ENCODE measurements around the gene TMEM108.

Gene TMEM108

GRCh38 chr3:133379926-133380325 is 341.7 kb downstream of the TMEM108 start:
- TF ChIP-seq SP1 (IDR thresholded peaks at IDR 0.05) (no peak), FOXK2 (IDR thresholded peaks at IDR 0.05) (no peak), ELF4 (IDR thresholded peaks at IDR 0.05) (no peak), NFRKB (IDR thresholded peaks at IDR 0.05) (no peak), FOXA1 (IDR thresholded peaks at IDR 0.05) (no peak), BHLHE40 (IDR thresholded peaks at IDR 0.05; ENCODE audit: borderline replicate concordance) (no peak), L3MBTL2 (conservative IDR thresholded peaks at IDR 0.05) (no peak), CTBP1 (IDR thresholded peaks at IDR 0.05; ENCODE audit: borderline replicate concordance) (no peak), ARNT (IDR thresholded peaks at IDR 0.05) (no peak), ZNF384 (IDR thresholded peaks at IDR 0.05) (no peak), HDGF (IDR thresholded peaks at IDR 0.05; ENCODE audit: borderline replicate concordance) (no peak), TARDBP (IDR thresholded peaks at IDR 0.05) (no peak), LEF1 (IDR thresholded peaks at IDR 0.05; ENCODE audit: borderline replicate concordance) (no peak), SUZ12 (IDR thresholded peaks at IDR 0.05) (no peak), FOXM1 (IDR thresholded peaks at IDR 0.05; ENCODE audit: borderline replicate concordance) (no peak)
- TF ChIP-seq, protein P1, sequence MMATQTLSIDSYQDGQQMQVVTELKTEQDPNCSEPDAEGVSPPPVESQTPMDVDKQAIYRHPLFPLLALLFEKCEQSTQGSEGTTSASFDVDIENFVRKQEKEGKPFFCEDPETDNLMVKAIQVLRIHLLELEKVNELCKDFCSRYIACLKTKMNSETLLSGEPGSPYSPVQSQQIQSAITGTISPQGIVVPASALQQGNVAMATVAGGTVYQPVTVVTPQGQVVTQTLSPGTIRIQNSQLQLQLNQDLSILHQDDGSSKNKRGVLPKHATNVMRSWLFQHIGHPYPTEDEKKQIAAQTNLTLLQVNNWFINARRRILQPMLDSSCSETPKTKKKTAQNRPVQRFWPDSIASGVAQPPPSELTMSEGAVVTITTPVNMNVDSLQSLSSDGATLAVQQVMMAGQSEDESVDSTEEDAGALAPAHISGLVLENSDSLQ (IDR thresholded peaks at IDR 0.05): no peak
- CTCF ChIA-PET: no interaction called here
- DNase-seq (ENCODE audit: extremely low spot score): no peak
- POLR2A ChIA-PET: no interaction called here

DNA sequence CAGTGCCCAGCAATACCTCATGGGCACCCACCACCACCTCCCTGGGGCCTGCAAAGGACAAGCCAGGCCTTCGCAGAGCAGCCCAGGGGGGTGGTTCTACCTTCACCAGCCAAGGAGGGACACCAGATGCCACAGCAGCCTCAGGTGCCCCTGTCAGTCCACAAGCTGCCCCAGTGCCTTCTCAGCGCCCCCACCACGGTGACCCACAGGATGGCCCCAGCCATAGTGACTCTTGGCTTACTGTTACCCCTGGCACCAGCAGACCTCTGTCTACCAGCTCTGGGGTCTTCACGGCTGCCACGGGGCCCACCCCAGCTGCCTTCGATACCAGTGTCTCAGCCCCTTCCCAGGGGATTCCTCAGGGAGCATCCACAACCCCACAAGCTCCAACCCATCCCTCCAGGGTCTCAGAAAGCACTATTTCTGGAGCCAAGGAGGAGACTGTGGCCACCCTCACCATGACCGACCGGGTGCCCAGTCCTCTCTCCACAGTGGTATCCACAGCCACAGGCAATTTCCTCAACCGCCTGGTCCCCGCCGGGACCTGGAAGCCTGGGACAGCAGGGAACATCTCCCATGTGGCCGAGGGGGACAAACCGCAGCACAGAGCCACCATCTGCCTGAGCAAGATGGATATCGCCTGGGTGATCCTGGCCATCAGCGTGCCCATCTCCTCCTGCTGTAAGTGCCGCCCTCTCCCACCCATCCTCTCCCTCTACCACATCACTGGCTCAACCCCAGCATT is 342.5 kb downstream of the TMEM108 start:
- DNase-seq (ENCODE audit: extremely low spot score): no peak
- ChIA-PET CTCF (interaction anchor here (1.9 kb wide), 1 partner anchor 339 kb away, joined by 7 read pairs; no protein-coding TSS in a partner anchor), POLR2A (no interaction called here)
- TF ChIP-seq FOXM1 (IDR thresholded peaks at IDR 0.05; ENCODE audit: borderline replicate concordance) (no peak), HDGF (IDR thresholded peaks at IDR 0.05; ENCODE audit: borderline replicate concordance) (no peak), TARDBP (IDR thresholded peaks at IDR 0.05) (no peak), NFRKB (IDR thresholded peaks at IDR 0.05) (no peak), ARNT (IDR thresholded peaks at IDR 0.05) (no peak), ELF4 (IDR thresholded peaks at IDR 0.05) (no peak), LEF1 (IDR thresholded peaks at IDR 0.05; ENCODE audit: borderline replicate concordance) (no peak), SP1 (IDR thresholded peaks at IDR 0.05) (no peak), FOXA1 (IDR thresholded peaks at IDR 0.05) (no peak), FOXK2 (IDR thresholded peaks at IDR 0.05) (no peak), BHLHE40 (IDR thresholded peaks at IDR 0.05; ENCODE audit: borderline replicate concordance) (no peak), ZNF384 (IDR thresholded peaks at IDR 0.05) (no peak), SUZ12 (IDR thresholded peaks at IDR 0.05) (no peak), CTBP1 (IDR thresholded peaks at IDR 0.05; ENCODE audit: borderline replicate concordance) (no peak), L3MBTL2 (conservative IDR thresholded peaks at IDR 0.05) (no peak)
- TF ChIP-seq, protein P1 (IDR thresholded peaks at IDR 0.05): no peak

DNA sequence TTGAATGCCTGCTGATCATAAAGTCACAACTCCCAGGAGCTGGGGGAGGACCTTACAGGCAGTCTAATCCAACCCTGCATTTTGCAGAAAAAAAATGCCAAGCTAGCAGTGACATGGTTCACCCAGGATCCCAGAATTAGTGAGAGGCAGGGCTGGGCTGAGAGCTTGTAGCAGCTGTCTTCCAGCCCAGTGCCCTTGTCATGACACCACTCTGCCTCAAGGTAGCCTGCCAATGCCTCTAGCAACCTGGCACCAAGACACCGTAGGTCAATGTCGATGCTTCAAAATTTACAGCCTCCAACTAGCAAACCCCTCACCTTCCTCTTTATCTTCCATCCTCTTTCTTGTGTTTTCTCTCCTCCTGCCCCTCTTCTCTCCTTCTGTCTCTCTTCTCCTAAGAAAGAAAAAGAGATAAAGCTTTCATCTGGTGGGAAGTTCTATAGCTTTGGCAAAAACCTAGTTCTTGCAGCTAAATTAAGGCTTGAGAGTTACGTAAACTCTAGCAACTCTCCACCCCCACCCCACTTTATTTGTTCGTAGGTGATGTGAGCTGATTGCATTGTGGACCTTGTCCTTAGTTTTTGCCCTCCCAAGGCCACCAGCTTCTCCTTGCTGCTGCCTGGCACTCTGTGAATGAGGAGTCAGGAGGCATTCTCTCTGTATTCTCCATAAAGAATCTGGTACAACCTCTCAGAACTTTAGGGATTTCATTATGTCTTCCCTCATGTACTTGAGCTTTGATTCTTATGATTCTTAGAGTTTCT is 343.3 kb downstream of the TMEM108 start:
- ChIA-PET CTCF (interaction anchor here (1.9 kb wide), 1 partner anchor 340 kb away, joined by 7 read pairs; no protein-coding TSS in a partner anchor), POLR2A (no interaction called here)
- no peak for DNase-seq (ENCODE audit: extremely low spot score)
- no peak for TF ChIP-seq FOXA1 (IDR thresholded peaks at IDR 0.05)
- no peak for TF ChIP-seq SP1 (IDR thresholded peaks at IDR 0.05)
- no peak for TF ChIP-seq FOXM1 (IDR thresholded peaks at IDR 0.05; ENCODE audit: borderline replicate concordance)
- no peak for TF ChIP-seq TARDBP (IDR thresholded peaks at IDR 0.05)
- TF ChIP-seq NFRKB (IDR thresholded peaks at IDR 0.05): no peak
- no peak for TF ChIP-seq SUZ12 (IDR thresholded peaks at IDR 0.05)
- no peak for TF ChIP-seq LEF1 (IDR thresholded peaks at IDR 0.05; ENCODE audit: borderline replicate concordance)
- TF ChIP-seq ELF4 (IDR thresholded peaks at IDR 0.05): no peak
- no peak for TF ChIP-seq L3MBTL2 (conservative IDR thresholded peaks at IDR 0.05)
- no peak for TF ChIP-seq FOXK2 (IDR thresholded peaks at IDR 0.05)
- TF ChIP-seq, protein P1 (IDR thresholded peaks at IDR 0.05): no peak
- TF ChIP-seq ZNF384 (IDR thresholded peaks at IDR 0.05): no peak
- no peak for TF ChIP-seq BHLHE40 (IDR thresholded peaks at IDR 0.05; ENCODE audit: borderline replicate concordance)
- TF ChIP-seq CTBP1 (IDR thresholded peaks at IDR 0.05; ENCODE audit: borderline replicate concordance): no peak
- no peak for TF ChIP-seq HDGF (IDR thresholded peaks at IDR 0.05; ENCODE audit: borderline replicate concordance)
- TF ChIP-seq ARNT (IDR thresholded peaks at IDR 0.05): no peak

DNA sequence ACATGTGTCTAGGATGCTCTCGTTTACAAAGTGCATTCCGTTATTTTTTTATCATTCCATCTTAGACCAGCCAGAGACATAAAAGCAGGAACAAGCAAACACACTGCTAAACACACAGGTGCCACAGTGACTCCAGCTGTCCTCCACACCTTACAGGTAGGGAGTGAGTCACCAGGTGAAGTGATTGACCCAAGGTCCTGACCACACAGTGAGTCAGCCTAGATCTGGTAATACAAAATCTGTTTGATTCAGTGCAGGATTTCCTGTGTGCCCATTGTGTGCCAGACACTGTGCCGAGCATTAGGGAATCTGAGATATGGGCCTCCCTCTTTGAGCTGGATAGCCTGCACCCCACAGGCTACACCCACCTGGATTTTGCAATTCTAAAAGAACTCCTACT is 345.0 kb downstream of the TMEM108 start:
- DNase-seq (ENCODE audit: extremely low spot score): no peak
- TF ChIP-seq FOXA1 (IDR thresholded peaks at IDR 0.05): no peak
- no peak for TF ChIP-seq TARDBP (IDR thresholded peaks at IDR 0.05)
- TF ChIP-seq SP1 (IDR thresholded peaks at IDR 0.05): no peak
- TF ChIP-seq CTBP1 (IDR thresholded peaks at IDR 0.05; ENCODE audit: borderline replicate concordance): no peak
- TF ChIP-seq NFRKB (IDR thresholded peaks at IDR 0.05): no peak
- TF ChIP-seq HDGF (IDR thresholded peaks at IDR 0.05; ENCODE audit: borderline replicate concordance): no peak
- TF ChIP-seq LEF1 (IDR thresholded peaks at IDR 0.05; ENCODE audit: borderline replicate concordance): no peak
- no peak for TF ChIP-seq L3MBTL2 (conservative IDR thresholded peaks at IDR 0.05)
- no peak for TF ChIP-seq SUZ12 (IDR thresholded peaks at IDR 0.05)
- no peak for TF ChIP-seq FOXM1 (IDR thresholded peaks at IDR 0.05; ENCODE audit: borderline replicate concordance)
- no peak for TF ChIP-seq ZNF384 (IDR thresholded peaks at IDR 0.05)
- no peak for TF ChIP-seq BHLHE40 (IDR thresholded peaks at IDR 0.05; ENCODE audit: borderline replicate concordance)
- TF ChIP-seq, protein P1 (IDR thresholded peaks at IDR 0.05): no peak
- TF ChIP-seq FOXK2 (IDR thresholded peaks at IDR 0.05): no peak
- no peak for TF ChIP-seq ELF4 (IDR thresholded peaks at IDR 0.05)
- no peak for TF ChIP-seq ARNT (IDR thresholded peaks at IDR 0.05)
- POLR2A ChIA-PET: no interaction called here
- CTCF ChIA-PET: no interaction called here
